Measurements from ENCODE around the gene TMEM134. TPM values are rescaled to one million over a fixed set of nuclear protein-coding genes. Genes with fewer than 3 reads are reported as not detected.
A peak's percentile ranks its signal among the peaks of the same experiment; 100 is the strongest.

TMEM134 gene
- total RNA-seq, 4 donors from 2014 or later = 6.9 to 59.5 (median 36.0) TPM

DNA sequence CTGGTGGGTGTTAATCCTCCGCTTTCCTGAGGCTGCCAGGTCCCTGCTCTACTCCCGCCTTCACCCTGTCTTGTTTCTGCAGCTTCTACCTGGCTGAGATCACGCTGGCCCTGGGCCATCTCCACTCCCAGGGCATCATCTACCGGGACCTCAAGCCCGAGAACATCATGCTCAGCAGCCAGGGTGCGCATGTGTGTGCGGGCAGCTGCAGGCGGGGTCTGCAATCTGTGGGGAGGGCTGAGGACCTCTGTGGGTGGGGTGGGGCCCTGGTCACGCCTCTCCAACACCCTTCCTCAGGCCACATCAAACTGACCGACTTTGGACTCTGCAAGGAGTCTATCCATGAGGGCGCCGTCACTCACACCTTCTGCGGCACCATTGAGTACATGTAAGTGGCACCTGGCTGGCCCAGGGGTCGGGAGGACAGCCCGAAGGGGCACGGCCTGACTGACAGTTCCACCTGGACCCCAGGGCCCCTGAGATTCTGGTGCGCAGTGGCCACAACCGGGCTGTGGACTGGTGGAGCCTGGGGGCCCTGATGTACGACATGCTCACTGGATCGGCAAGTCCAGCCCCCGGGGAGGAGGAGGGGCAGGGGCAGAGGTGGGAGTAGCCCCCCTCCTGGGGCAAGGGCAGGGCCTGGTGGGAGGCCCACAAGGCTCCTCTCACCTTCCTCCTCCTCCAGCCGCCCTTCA, 36.2 kb downstream of the TMEM134 start:
- Histone ChIP-seq H3K27ac (no peak overlapping the region), H3K27me3 (no peaks in the 10 kb centered on the region), H3K4me1 (peaks cover 0 to 4% of the 10 kb centered on the region in 2 donors), H3K4me3 (no peak overlapping the region), H3K9me3 (no peaks in the 10 kb centered on the region), H3K36me3 (no peaks in the 10 kb centered on the region)
- intact Hi-C loops (cut with DNase I; ENCODE audit: low total_unique reads) = no loop called here
- no peak for DNase-seq
- TF ChIP-seq CTCF (IDR thresholded peaks at IDR 0.05) = no peak
- TF ChIP-seq POLR2A (IDR thresholded peaks at IDR 0.05) = no peak

- no peak for DNase-seq
- Histone ChIP-seq H3K27me3 (no peaks in the 10 kb centered on the region), H3K4me3 (no peak overlapping the region), H3K4me1 (peaks cover 0 to 4% of the 10 kb centered on the region in 2 donors), H3K27ac (no peak overlapping the region), H3K9me3 (no peaks in the 10 kb centered on the region), H3K36me3 (no peaks in the 10 kb centered on the region)
- intact Hi-C loops (cut with DNase I; ENCODE audit: low total_unique reads) = no loop called here
- TF ChIP-seq POLR2A (IDR thresholded peaks at IDR 0.05) = no peak
- no peak for TF ChIP-seq CTCF (IDR thresholded peaks at IDR 0.05)
Observed at GRCh38 chr11:67431346-67432249, 37.5 kb downstream of the TMEM134 start.

- no peak overlapping the region for H3K27ac ChIP-seq
- no peaks in the 10 kb centered on the region for H3K4me1 ChIP-seq
- no peak for TF ChIP-seq POLR2A (IDR thresholded peaks at IDR 0.05)
- no peak for TF ChIP-seq CTCF (IDR thresholded peaks at IDR 0.05)
- intact Hi-C loops (cut with DNase I; ENCODE audit: low total_unique reads) = no loop called here
- no peak for DNase-seq
- no peaks in the 10 kb centered on the region for H3K9me3 ChIP-seq
- no peaks in the 10 kb centered on the region for H3K27me3 ChIP-seq
- H3K36me3 ChIP-seq = no peaks in the 10 kb centered on the region
- H3K4me3 ChIP-seq = no peak overlapping the region
Observed at GRCh38 chr11:67429722-67430121, 39.3 kb downstream of the TMEM134 start.

DNA sequence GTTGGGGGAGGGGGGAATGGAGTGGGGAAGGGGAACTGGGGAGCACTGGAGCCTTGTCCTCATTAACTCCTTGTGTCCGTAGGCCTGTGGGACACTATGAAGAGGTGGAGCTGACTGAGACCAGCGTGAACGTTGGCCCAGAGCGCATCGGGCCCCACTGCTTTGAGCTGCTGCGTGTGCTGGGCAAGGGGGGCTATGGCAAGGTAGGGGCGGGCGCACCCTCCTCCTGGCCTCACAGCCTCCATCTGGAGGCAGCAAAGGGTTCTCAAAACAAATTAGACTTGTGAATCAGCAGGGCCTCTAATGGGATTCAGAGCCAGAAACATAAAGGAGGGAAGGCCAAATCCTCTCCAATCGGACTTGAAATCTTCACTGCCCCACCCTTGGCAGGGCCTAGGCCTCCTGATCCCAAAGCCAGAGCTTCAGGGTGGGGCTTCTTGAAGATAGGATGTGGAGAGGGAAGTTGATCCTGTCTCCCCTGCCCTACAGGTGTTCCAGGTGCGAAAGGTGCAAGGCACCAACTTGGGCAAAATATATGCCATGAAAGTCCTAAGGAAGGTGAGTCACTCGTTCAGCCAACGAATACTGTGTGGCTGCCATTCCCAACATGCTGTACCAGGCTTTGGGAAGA, 39.9 kb downstream of the TMEM134 start:
- no peaks in the 10 kb centered on the region for H3K9me3 ChIP-seq
- intact Hi-C loops (cut with DNase I; ENCODE audit: low total_unique reads) = no loop called here
- TF ChIP-seq POLR2A (IDR thresholded peaks at IDR 0.05) (no peak), CTCF (IDR thresholded peaks at IDR 0.05) (no peak)
- no peaks in the 10 kb centered on the region for H3K36me3 ChIP-seq
- H3K4me3 ChIP-seq = peak overlapping the region; percentile 58 to 64
- H3K27me3 ChIP-seq = no peaks in the 10 kb centered on the region
- no peaks in the 10 kb centered on the region for H3K4me1 ChIP-seq
- DNase-seq = no peak
- H3K27ac ChIP-seq = peak overlapping the region; percentile 82 to 86
